GM11168 (cell line): ENCODE results near the gene ARMH3.

Source experiments
- in situ Hi-C: fragments of 300-500 bp; cut with MboI; formaldehyde crosslinking; loops from one replicate; pipeline ENCODE4 v1.12.0; 2022; ENCODE audit warnings: low sequenced_read_pairs; ENCODE audit not compliant: unreplicated experiment

ARMH3 gene

DNA sequence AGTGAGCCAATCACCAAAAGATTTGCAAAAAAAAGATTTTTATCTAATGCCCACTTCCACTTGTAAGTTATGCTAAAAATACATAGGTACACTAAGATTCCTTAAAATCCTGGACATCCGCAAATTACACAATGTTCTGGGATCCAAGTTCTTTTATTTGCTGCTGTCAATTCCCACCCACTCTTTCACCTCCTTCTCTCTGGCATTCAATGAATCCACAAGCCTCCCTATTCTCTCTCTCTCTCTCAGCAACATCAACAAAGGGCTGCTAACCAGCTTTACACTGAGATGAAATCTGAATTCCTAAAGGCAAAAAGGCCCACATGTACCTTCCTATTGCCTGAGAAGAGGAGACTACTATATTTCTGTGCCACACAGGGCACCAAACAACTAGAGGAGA lies 99.9 kb downstream of the ARMH3 start:
- in situ Hi-C loops: no loop called here

DNA sequence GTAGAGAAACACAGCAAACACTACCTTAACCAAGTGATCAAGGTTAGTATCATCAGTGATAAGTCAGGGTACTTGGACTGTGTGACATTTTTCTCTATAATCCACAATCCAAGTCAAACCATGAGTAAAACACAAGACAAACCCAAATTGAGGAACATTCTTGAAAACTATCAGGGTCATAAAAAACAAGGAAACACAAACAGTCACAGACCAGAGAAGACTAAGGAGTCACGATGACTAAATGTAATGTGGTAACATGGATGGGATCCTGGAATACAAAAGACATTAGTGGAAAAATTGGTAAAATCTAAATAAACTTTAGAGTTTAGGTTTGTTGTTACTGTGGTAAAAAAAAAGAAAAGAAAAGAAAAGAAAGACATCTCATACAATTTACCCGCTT lies 103.8 kb downstream of the ARMH3 start:
- in situ Hi-C loops: no loop called here

DNA sequence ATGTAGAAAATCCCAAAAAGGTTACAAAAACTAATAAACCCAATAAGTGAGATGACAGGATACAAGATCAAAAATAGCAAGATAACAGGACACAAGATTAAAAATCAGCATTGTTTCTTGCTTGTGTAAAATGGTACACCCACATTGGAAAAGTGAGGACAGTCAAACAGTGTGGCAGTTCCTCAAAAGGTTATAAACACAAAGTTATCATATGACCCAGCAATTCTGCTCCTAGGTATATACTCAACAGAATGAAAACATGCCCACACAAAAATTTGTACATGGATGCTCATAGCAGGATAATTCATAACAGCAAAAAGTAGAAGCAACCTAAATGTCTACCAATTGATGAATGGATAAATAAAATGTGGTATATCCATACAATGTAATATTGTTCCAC lies 105.8 kb downstream of the ARMH3 start:
- in situ Hi-C loops: no loop called here

DNA sequence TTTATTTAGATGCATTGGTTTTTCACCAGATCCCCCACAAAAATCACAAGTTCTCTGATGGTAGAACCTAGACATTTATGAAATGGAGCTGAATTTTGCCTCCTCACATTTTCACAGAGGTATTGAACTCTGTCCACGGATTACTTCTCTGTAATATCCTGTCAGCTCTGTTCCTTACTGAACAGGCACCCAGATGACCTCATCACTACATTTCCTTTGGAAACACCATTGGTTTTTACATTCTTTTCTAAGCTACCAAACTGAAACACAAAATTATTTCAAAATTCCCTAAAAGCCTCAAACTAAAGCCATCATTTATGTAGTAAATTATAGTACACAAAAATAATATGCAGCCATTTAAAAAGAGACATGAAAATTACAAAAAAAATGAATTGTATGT lies 114.1 kb downstream of the ARMH3 start:
- in situ Hi-C loops: no loop called here

DNA sequence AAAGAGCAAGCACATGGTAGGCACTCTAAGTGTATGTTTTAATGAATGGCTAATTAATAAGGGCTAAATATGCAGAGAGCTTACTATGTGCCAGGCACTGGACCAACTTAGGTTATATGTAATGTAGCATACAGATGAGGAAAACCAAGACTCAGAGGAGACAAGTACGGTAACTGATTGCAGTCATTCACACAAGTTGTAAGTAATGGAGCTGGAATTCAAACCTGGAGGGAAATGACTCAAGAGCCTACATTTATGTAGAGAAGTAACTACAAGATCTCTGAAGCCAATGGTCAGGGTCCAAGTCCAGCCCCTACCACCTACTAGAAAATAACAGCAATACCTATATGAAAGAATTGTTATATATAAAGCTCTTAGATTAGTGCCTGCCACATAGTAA lies 115.1 kb downstream of the ARMH3 start:
- in situ Hi-C loops: no loop called here

DNA sequence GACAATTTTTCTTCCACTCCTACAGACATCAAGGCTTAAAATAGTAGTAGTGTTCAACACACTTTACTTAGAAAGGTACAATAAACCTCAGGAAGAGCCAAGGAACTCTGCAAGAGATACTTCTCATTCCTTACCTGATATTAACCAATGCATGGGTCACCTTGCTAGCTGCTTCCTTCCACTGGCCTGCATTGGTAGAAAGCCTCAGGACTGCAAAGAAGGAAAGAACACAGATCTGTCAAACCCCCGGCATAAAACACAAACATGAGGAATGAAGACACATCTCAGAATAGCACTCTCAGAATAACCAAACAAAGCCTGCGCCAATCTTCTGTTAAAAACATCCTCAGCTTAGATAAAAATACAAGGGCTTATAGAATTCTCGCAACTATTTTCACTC lies 116.2 kb downstream of the ARMH3 start:
- in situ Hi-C loops: no loop called here

DNA sequence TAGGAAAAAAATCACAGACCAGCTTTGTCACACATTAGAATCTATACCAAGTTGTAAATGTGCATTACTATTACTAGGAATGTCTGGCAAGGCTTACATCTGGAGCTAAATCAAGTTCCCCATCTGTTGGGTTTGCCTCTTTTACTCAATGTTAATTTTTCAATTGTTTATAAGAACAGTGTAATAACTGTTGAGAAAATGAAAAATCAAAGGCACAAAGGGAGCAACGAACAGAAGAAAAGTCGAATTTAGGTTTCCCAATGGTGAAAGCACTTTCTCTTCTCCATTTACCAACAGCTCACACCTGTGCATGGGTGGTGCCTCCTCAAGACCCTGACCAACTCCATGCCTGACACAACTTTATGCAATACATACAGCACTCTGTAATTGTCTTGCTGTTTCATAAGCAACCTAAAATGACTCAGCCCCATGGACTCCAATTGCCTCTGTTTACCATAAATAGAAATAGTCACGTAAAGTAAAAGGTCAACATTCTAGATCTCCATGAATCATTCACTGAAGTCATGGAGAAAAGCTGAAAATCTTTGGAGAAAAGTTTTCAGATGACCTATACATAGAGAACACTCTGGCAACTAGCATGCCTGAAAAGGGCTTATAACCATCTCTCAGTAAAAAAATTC lies 116.8 kb downstream of the ARMH3 start:
- in situ Hi-C loops: no loop called here

DNA sequence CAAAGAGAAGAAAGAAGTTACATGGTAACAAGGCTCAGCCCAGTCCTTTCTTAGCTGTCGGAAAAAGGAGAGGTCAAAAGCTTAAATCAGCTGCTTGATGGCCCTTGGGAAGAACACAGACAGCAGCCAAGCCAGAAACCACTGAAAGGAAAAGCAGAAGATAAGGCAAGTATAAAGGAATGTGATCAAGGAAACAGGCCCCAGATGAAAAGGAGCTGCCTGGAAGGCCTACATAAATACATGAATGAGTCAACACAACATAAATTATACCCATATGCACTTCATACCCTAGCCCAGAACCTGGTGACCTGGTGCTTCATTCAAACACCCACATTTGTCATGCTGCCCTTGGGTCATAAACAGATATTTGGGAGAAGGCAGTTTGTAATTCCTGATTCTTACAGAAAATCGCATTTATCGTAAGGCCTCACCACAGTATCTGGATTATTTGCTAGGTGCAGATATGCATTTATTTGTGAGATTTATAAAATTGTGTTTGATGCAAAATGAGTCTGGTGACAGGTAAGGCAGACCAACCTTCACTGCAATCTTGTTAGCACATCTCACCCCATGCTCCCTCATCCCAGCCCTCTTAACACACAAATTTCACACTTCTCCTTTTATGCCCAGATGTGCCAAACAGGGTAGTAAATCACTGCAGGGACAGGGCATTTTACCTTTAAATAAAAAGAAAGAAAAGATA lies 117.5 kb downstream of the ARMH3 start:
- in situ Hi-C loops: no loop called here

DNA sequence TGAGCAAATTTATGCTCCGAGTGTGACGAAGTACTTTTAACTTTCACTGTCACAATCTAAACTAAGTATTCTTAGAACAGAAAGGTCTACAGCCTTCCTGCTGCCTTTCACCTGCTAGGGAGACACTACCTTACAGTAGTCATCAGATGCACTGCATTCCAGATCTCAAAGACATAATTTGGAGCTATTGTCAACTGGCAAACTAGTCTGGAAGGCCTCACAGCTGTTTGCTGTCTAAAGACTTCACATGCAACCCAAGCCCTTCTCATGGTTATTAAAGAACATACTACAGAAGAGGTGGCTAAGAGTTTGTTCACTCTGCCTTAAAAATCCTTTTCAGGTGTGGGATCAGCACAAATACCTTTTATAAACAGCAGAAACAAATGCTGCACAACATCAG lies 120.5 kb downstream of the ARMH3 start:
- in situ Hi-C loops: no loop called here

DNA sequence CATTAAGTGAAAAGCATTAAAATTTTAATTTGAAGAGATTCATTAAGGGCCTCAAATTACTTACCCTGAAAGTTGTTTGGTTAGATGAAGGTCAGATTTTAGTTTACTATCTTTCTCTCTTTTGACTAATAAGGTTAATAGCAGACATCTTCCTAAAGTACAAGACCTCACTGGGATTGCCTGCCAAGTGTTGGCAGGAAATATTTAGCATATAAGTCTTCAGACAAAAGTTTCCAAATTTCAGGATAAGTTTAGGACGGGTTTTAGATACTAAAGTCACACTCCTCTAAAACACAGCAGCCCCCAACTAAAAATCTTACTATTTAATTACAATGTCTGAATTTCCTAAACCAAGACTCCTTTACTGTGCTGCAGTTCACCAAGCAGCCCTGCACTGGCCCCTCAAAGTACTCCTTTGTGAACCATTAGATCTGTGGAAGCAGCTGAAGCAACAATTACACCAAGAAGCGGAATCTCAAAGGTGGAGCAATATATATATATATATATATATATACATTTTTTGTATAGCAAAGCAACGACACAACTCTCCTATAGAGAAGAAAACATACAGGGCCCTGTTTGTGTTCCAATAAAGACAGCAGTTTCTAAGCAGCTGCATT lies 121.2 kb downstream of the ARMH3 start:
- in situ Hi-C loops: no loop called here

DNA sequence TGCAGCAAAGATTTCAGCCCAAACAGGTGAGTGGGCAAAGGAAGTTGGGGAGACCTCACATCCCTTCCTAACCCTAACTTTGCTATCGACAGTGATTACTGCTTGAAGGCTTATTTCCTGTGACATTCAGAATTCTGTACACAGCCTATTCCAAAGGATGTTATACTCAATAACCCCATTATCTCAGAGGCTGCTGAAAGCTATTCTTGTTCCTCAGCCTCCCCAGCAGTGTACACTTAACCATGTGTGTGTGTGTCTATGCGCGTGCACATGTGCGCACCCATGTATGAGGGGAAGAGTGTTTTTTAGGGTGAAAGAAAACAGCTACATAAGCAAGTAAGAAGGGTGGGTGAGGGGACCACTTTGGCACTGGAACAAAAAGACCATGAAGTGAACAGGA lies 122.0 kb downstream of the ARMH3 start:
- in situ Hi-C loops: no loop called here

DNA sequence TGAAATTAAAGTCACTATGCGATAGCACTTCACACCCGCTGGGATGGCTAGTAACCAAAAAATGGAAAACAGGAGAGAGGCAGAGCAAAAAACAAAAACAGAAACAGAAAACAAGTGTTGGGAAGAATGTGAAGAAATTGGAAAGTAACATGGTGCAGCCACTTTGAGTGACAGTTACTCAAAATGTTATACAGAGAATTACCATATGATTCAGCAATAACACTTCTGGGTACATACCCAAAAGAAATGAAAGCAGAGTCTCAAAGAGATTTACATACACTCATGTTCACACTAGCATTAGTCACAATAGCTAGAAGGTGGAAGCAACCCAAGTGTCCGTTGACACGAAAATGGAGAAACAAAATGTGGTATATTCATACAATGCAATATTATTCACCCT lies 123.8 kb downstream of the ARMH3 start:
- in situ Hi-C loops: no loop called here

DNA sequence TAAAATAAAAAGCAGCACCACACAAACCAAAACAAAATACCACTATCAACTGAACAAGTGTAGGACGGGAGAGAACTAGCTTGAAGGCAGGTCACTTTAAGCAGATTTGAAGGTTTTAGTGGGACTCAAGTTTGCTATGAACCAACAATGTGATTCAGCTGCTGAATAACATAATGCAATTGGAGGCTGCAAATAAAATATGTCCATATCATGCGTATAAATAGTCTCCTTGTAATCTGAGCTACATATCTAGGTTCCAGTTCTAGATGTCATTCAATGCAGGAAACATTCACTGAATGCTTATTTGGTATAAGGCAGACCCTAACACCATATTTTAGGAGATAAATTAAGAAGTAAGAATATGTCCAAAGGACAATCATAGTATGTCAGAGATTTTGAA lies 130.9 kb downstream of the ARMH3 start:
- in situ Hi-C loops: no loop called here

DNA sequence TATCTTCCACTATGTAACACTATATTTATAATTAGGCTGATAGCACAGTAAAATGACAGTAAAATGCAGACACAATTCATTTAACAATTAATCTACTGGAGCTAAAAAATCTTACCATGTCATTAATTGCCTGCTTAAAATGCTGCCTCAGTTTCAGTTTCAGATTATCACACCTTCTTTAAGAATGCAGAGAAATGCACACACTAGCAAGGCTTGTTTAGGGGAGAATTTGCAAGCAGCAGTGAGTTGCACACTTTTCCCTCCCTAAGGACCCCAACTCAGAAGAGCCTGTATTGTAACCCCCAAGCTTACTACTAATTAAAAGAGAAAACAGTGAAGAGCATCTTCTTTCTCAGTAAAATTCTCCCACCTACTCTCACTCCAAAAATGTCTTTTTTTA lies 132.7 kb downstream of the ARMH3 start:
- in situ Hi-C loops: no loop called here

DNA sequence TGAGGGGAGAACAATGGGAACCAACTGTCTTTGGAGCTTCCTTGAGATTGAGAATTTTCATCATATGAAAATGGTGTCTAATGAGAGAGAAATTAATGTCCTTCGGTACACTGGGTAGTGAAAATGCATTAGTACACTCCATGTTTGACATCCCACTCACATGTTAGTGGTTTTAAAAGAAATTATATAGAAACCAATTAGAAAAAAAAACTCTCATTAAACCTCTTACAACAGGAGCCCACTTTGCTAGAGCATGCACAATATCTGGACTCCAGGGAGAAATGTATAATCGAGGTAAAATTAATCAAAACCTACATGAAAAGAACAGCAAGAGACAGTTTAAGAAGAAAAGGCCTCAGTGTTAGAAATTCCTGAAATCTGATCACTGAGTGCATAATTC lies 133.1 kb downstream of the ARMH3 start:
- in situ Hi-C loops: no loop called here

DNA sequence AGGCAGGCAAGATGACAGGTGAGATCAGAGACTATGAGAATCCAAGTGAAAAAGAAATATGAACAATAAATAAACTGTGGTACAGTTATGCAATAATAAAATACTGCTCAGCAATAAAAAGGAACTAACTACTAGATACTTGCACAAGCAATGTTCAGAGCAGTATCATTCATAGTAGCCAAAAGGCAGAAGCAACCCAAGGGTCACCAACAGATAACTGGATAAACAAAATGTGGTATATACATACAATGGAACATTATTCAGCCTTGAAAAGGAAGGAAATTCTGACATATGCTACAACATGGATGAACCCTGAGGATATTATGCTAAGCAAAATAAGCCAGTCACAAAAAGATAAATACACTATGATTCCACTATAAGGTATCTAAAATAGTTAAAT lies 135.4 kb downstream of the ARMH3 start:
- in situ Hi-C loops: no loop called here

DNA sequence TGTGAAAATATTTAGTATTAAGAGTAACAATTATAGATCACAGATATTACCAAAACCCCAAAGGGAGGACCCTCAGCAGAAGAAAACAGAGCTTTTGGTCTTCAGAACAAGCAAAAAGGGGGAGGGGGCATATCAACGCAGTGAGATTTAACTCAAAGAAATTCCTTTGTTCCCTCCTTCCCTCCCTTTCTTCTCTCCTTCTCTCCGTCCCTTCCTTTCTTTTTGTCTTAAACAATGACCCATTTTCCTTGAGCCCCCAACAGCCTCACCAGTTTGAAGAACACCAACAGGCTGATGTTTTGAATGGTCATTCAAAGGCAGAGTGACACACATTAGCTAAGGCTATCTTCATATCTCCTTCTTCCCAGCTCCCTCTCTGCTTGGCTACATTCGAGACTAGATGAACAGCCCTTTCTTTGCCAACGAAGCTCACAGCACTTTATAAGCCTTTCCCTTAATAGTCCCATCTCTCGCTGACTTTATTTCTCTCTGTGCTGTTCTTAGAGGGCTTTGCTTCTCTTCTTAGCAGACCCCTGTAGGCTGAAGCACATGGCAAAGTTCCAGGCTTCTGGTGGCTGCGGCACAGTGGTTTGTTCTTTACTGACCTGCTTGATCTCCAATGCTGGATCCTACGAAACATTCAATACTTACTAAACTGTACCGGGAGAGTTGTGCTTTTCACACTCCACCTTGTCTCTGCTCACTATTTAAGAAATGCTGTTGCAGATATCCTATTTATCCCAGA lies 136.8 kb downstream of the ARMH3 start:
- in situ Hi-C loops: no loop called here

DNA sequence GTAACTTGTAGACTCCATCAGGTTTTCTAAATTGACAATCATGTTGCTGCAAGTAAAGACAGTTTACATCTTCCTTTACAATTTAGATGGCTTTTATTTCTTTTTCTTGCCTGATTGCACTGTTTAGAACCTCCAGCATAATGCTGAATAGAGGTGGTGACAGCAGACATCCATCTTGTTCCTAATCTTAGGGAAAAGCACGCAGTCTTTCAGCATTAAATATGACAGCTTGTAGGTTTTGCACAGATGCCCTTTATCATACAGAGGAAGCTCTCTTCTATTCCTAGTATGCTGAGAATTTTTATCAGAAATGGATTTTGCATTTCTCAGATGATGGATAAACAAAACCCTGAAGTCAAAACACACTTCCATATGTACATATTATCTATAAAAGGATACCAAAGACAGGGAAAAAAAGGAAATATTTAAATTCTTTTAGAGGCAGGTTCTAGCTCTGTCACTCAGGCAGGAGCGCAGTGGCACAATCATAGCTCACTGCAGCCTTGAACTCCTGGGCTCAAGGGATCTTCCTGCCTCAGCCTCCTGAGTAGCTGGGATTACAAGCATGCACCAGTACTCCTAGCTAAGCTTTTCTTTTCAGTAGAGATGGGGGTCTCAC lies 143.3 kb downstream of the ARMH3 start:
- in situ Hi-C loops: no loop called here

DNA sequence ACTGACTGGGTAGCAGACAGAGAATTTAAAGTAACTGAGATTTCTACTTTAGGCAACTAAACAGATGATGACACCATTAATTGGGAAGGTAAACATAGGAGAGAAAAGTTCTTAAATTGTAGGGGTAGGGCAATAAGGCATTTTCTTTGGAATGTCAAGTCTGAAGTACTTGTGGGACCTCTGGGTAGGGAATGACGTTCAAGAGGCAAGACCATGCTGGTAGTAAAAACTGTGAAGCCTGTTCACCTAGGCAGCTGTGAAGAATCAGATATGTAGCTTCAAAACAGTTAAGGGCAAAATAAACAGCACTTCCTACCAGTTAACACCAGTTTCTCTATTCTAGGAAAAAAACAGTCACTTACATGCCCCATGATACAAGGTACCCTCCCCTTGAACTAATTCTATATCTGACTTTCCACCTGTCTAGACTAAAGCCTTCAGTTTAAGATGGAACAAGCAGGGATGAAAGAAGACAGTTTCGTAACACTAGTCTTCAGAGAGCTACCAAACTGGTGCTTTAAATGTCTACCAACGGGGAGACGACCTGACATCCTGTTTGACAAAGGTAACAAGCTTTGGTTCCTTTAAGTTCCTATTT lies 149.3 kb downstream of the ARMH3 start:
- in situ Hi-C loops: no loop called here

DNA sequence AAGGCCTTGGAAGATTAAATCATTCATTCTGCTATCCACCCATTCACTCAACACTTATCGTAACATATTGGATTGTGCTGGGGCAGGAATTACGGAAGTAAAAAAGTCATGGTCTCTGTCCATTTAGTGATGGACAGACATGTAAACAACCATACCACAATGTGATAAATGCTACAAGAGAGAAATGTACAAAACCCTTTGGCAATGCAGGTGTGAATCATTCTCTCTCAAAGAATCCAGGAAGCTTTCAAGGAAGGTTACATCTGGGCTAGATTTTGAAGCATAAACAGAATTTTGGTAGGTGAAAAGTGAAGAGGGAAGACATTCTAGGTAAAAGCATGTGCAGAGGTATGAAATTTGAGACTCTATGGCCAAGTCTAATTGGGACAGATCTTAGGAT lies 150.7 kb downstream of the ARMH3 start:
- in situ Hi-C loops: no loop called here
